Lower lobe of right lung (tissue), 2 donors: Measurements from ENCODE around the gene SLC9A8. TPM values are rescaled to one million over a fixed set of nuclear protein-coding genes. Genes with fewer than 3 reads are reported as not detected.

Experiments used
- ATAC-seq, 2 donors: fragments of 200-7000 bp; cut with Tn5 transposase; one replicate each; pipeline ENCODE4 v1.9.1; 2020 to 2022; ENCODE audit warnings: mild to moderate bottlenecking in 2 of 2, moderate library complexity in 2 of 2
- DNase-seq: peaks from one replicate; pipeline ENCODE4 v3.0.0-alpha.2; 2020
- H3K27ac ChIP-seq: fragments of 200-600 bp; one replicate; pipeline ENCODE4 v1.8.0; 2022
- H3K27me3 ChIP-seq: fragments of 200-600 bp; one replicate; pipeline ENCODE4 v1.8.0; 2022; ENCODE audit warnings: low read depth
- H3K36me3 ChIP-seq: fragments of 200-600 bp; one replicate; pipeline ENCODE4 v1.8.0; 2022; ENCODE audit warnings: mild to moderate bottlenecking
- H3K4me1 ChIP-seq: fragments of 200-600 bp; one replicate; pipeline ENCODE4 v1.8.0; 2022
- H3K4me3 ChIP-seq: fragments of 200-600 bp; one replicate; pipeline ENCODE4 v1.8.0; 2022; ENCODE audit warnings: mild to moderate bottlenecking
- H3K9me3 ChIP-seq: fragments of 200-600 bp; one replicate; pipeline ENCODE4 v1.8.0; 2022
- CTCF ChIP-seq: fragments of 200-600 bp; IDR thresholded peaks from one replicate; pipeline ENCODE4 v1.8.0; 2022; ENCODE audit warnings: antibody characterized with exemption, mild to moderate bottlenecking
- intact Hi-C: fragments of 100-400 bp; cut with DNase I; formaldehyde crosslinking; loops from one replicate; pipeline ENCODE4 v1.11.0; 2022
- total RNA-seq: library from RNA; stranded (reverse); fragmentation: NEBNext Ultra II Directional; extraction: Animal tissue kit (Norgen Biotek cat#: 25700); gene quantifications from one replicate; pipeline ENCODE4 v1.2.1, GENCODE V29; 2021
- donor health status: DM: no; HTN: yes; CAD: no; lungs with severe emphysema.

Gene SLC9A8
- total RNA-seq, 1 donor from 2014 or later = 17.7 TPM

- Histone ChIP-seq H3K27ac (no peak overlapping the region), H3K27me3 (no peaks in the 10 kb centered on the region), H3K9me3 (no peaks in the 10 kb centered on the region), H3K36me3 (peaks cover 69% of the 10 kb centered on the region), H3K4me3 (no peak overlapping the region), H3K4me1 (peaks cover 9% of the 10 kb centered on the region)
- no peak for TF ChIP-seq CTCF
- DNase-seq (no peak), ATAC-seq (peak in 1 of 2 donors; percentile 21)
- intact Hi-C loops = no loop called here
Observed at GRCh38 chr20:49904440-49905214, 92.0 kb downstream of the SLC9A8 start.

- Histone ChIP-seq H3K36me3 (peaks cover 76% of the 10 kb centered on the region), H3K27me3 (no peaks in the 10 kb centered on the region), H3K27ac (no peak overlapping the region), H3K4me3 (no peak overlapping the region), H3K9me3 (no peaks in the 10 kb centered on the region), H3K4me1 (peaks cover 14% of the 10 kb centered on the region)
- no peak for DNase-seq
- ATAC-seq = no peak
- intact Hi-C loops = no loop called here
- TF ChIP-seq CTCF = no peak
Observed at GRCh38 chr20:49905415-49906091, 92.9 kb downstream of the SLC9A8 start.

- no peak for TF ChIP-seq CTCF
- peak; percentile 22 to 27 for ATAC-seq
- no peak overlapping the region for H3K27ac ChIP-seq
Observed at GRCh38 chr20:49906101-49906604, 93.5 kb downstream of the SLC9A8 start.

GRCh38 chr20:49906615-49907154 is 94.1 kb downstream of the SLC9A8 start:
- no peaks in the 10 kb centered on the region for H3K9me3 ChIP-seq
- no peaks in the 10 kb centered on the region for H3K27me3 ChIP-seq
- H3K36me3 ChIP-seq = peaks cover 76% of the 10 kb centered on the region
- H3K4me1 ChIP-seq = peaks cover 14% of the 10 kb centered on the region
- no peak for TF ChIP-seq CTCF
- ATAC-seq = no peak
- DNase-seq = no peak
- H3K27ac ChIP-seq = no peak overlapping the region
- intact Hi-C loops = no loop called here
- H3K4me3 ChIP-seq = no peak overlapping the region

More at GRCh38 chr20:49906101-49906604, 93.5 kb downstream of the SLC9A8 start:
- Histone ChIP-seq H3K27me3 (no peaks in the 10 kb centered on the region), H3K4me3 (no peak overlapping the region), H3K36me3 (peaks cover 76% of the 10 kb centered on the region), H3K4me1 (peaks cover 14% of the 10 kb centered on the region), H3K9me3 (no peaks in the 10 kb centered on the region)
- no peak for DNase-seq
- intact Hi-C loops = no loop called here

GRCh38 chr20:49907405-49908257 is 95.0 kb downstream of the SLC9A8 start:
- intact Hi-C loops = no loop called here
- TF ChIP-seq CTCF = no peak
- Histone ChIP-seq H3K27me3 (no peaks in the 10 kb centered on the region), H3K36me3 (peaks cover 72% of the 10 kb centered on the region), H3K4me3 (no peak overlapping the region), H3K4me1 (peaks cover 20% of the 10 kb centered on the region), H3K27ac (no peak overlapping the region), H3K9me3 (no peaks in the 10 kb centered on the region)
- ATAC-seq (no peak), DNase-seq (no peak)
